ENCODE data around the gene ANAPC13.

The ANAPC13 gene

DNA sequence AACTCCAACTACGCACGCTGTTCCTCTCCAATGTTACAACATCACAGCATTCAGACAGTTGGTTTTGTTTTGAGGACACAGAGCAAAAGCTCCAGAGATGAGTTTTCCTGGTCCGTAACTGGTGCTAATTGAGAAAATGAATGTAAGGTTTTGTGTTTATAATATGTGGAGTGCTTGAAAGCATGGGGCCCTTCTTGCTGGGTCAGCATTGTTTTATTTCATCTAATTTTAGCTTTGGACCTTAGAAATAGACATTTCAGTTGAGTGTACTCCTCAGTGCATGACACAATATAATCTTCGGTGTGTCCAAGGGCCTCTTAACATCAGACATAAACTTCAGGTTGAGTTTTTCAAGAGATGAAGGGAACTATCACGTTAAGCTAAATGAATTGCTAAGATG is 37.1 kb downstream of the ANAPC13 start:
- no peak for DNase-seq

DNA sequence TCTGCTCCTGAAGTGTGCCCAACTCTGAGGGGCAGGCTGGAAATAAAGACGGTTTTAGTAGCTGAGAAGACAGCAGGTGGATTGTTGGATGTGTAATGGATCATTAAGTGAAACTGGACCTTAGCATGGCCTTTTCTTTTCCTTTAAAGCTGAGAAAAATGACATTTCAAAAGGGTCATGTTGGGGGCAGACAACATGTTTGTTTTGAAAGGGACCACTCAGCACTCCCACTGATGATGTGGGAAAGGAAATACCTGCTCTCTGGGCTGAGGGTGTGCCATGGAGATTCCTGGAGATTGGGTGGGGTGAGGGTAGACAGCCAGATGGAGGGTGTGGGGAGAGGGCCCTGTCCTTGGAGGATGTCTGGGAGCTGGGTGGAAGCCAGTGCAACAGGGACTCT is 38.4 kb downstream of the ANAPC13 start:
- no peak for DNase-seq

DNA sequence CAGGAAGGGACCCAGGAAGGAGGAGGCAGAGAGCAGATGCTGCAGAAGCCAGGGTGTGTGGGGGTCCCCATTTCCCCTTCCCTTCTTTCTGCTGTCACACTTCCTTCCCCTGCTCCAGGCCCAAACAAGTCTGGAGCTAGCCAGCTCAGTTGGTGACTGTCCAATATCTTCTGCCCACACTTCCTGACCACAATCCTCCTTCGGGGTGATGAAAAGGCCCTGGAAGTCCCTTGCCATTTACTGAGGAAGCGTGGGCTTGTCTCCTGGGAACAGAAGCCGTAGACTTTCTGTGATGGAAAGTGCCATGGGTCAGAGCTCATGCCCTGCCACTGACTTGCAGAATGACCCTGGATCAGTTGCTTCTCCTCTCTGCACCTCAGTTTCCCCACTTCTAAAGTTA is 39.0 kb downstream of the ANAPC13 start:
- DNase-seq = no peak

DNA sequence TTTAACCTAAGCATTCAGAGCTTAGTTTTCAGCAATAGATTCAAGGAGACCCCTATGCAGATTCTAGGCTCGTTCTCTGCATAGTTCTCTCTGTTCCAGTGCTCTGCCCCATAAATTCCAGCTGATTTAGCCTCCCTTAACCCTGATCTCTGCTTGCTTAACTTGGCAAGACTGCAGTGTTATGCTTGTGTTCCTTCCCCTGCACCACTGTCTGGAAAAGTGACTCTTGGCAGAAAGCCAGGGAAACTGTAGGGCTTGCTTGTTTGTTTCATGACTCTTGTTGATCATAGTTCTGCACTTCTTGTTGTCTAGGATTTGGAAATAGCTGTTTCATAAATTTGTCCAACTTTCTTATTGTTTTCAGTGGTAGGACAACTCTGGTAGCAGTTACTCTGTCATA is 40.1 kb downstream of the ANAPC13 start:
- no peak for DNase-seq

DNA sequence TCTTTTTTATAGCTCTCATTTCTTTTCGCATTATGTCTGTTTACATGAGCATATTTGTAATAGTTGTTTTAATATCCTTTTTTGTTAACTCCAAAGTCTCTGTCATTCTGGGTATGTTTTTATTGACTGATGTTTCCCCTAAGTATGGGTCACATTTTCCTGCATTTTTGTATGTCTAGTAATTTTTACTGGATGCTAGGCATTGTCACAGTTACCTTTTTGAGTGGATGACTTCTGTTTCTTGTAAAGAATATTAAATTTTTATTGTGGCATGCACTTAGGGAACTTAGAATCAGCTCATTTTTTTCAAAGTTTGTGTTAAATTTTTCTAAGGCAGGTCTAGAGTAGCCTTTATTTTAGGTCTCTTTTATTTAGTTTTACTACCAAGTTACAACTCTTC is 40.7 kb downstream of the ANAPC13 start:
- no peak for DNase-seq

DNA sequence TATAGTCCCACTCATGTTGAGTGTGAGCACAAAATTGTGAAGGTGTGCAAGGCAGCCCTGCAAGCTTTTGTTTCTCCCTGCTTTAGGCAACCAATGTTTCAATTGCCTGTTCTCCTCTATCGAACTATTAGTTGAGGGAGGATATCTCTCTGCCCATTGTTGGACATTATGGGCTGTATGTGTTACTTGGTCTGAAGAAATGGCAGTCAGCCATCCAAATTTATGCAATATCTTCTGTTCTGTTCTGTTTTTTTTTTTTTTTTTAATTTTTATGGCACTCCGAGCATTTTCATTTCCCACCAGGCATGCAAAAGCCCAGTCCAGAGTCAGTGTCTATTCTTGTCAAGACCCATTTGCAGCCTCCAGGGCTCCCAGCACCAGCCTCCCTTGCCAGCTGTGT is 44.0 kb downstream of the ANAPC13 start:
- no peak for DNase-seq

DNA sequence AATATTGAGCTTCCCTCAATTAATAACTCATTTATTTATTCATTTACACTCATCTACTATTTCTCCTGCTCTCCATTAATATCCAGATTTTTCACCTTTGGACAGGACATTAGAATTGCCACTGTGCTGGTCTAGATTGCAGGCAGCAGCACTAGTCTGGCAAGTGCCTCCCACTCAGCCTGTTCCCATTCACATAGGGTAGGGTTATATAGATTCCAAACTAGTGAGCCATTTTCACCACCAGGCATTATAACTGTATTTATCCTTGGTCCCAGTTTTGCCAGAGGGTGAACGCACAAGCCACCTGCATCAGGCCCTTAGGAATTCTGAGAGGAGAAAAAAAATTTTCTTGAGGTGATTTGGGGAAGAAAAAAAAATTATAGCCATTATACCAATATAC is 44.5 kb downstream of the ANAPC13 start:
- no peak for DNase-seq

DNA sequence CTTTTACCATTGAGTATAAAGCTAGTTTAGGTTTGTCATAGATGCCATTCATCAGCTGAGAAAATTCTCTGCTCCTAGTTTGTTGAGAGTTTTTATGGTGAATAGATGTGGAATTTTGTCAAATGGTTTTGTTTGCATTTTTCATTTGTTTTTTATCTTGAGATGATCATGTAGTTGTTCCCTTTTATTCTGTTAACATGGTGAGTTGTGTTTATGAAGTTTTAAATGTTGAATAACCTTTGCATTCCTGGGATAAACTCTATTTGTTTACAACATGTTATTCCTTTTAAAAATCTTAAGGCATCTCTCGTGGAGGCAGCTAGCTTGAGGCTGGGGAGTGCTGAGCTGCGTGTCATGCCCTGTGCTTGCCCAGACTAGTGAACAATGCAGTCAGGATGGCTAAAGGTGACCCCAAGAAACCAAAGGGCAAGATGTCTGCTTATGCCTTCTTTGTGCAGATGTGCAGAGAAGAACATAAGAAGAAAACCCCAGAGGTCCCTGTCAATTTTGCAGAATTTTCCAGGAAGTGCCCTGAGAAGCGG is 48.5 kb downstream of the ANAPC13 start:
- no peak for DNase-seq

DNA sequence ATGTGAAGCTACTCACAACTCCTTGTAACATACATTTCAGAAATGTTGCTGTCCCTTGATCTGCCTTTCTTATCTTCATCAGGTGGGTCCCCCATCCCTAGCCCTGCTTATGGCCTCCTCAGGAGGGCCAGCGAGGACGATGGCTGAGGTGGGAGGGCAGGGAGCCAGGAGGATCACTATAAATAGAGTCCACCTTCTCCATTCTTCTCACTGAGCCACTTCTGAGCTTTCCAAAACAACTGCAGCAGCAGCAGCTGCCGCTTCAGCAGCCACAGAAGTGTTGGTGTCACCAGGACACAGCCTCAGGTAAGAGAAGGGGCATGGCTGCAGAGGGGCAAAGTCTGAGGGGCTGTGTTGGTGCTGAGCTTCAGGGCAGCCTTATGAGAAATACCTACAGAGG is 53.5 kb downstream of the ANAPC13 start:
- DNase-seq = no peak

DNA sequence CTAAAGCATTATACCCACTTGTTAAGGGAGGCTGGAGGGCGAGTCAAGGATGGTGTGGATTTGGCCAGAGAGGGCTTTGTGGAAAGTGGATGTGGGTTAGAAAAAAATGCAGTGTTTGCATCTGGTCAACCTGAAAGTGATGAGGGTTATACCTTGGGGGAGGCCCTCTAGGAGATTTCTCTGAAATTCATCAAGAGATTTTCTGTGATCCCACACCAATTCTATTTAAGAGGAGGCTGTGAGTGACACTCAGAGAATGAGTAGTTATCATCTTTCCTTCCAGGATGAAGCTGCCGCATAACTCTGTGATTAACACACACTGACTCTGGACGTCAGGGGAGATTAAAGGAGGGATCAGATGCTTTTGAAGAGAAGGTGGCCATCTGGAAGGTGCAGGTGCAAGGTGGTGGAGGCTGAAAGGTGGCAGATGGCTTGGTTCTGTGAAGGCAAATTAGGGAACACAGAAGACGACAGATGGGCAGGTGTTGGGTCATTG is 54.8 kb downstream of the ANAPC13 start:
- DNase-seq = no peak

DNA sequence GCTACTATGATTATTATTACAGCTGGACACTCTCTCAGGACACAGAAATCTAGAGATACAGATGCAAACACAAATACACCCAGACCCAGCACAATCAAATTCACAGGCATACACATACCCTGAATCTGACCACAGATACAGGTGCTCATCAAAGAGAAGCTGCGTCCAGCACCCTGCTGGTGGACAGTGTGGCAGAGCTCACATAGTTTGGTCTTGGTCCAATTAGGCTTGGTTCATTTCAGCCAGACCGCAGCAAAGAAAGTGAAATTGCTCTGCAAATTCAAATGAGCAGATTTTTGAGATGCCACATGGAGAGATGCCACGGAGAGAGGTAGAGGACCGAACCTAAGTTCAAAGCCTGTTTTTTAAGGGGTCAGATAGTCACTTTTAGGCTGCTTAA is 55.6 kb downstream of the ANAPC13 start:
- DNase-seq = no peak

DNA sequence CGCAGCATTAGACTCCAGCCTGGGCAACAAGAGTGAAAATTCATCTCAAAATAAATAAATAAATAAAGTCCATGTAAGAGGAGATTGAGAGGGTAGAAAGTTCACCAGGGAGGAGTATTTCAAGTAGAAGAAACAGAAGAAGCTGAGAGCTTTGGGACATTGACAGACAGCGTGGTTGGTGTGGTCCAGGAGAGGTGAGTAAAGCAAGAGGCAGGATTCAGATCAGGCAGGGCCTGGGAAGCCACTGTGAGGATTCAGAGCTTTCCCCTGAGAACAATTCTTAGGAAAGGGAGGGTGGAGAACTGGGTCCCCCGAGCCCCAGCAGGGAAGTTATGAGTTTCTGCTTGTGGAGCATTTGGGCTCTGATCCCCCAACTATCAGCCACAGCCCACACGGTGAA is 57.4 kb downstream of the ANAPC13 start:
- no peak for DNase-seq
